CD4-positive, alpha-beta T cell treated with Interleukin-15 for 4 hours (primary cell): ENCODE data around the gene FRS2.

ENCODE experiments used
- DNase-seq: peaks from one replicate; pipeline ENCODE4 v3.0.0-alpha.2; 2020; ENCODE audit warnings: low spot score

Gene FRS2

GRCh38 chr12:69501154-69501895 is 31.1 kb downstream of the FRS2 start:
- no peak for DNase-seq

- no peak for DNase-seq
These were observed 32.3 kb downstream of the FRS2 start for GRCh38 chr12:69502345-69503081.

DNA sequence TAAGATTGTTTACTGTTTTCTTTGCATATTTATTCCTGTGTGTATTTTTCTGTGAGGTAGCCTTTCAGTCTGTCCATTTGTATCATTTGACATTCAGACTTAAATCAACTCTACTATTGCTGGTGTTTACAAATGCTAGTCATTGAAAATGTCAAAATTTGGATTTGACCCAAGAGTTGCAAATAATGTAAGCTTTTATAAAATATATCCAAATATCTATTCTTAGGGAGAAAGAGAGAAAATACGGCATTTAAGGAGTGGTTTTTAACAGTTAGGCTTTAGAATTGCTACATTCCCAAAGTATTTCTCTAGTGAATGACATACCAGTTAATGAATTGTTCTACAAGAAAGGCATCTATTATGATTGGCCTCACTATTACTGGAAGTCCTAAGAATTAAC is 37.9 kb downstream of the FRS2 start:
- DNase-seq: no peak

DNA sequence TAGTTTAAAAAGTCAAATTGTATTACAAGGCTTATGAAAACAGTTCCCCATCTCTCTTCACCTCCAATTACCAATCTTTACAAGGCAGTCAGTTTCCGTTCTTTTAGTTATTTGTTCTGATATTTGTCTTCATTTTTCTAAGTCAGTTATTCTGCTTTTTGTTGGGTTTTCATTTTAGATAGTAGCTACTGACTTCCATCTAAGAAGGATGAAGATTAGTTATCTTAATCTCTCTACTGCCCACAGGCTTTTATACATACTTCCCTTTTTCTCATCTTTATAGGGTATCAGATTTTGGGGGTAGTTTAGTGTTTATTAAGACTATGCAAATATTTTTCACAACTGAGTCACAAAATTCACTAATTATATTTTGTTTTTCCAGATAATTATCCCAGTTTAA is 38.4 kb downstream of the FRS2 start:
- DNase-seq: no peak

DNA sequence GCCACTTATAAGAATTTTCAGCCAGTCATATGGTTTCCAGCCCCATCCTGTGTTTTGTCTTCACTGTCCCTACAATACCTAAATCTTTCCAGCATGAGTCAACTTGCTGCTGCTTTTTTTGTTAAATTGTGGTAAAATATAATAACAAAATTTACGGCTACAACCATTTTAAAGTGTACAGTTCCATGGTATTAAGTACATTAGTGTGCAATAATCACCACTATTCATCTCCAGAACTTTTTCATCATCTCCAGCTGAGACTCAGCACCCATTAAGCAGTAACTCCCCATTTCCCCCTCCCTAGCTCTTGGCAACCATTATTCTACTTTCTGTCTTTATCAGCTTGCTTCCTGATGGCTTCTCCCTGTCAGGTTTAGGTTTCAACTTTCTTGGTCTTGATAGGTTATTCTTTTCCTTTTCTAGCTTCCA is 39.1 kb downstream of the FRS2 start:
- DNase-seq: no peak

- DNase-seq: no peak
These were observed 40.0 kb downstream of the FRS2 start for GRCh38 chr12:69509904-69510827.

GRCh38 chr12:69511016-69511415 is 40.8 kb downstream of the FRS2 start:
- no peak for DNase-seq

GRCh38 chr12:69511469-69512267 is 41.5 kb downstream of the FRS2 start:
- no peak for DNase-seq

- DNase-seq: no peak
These were observed 42.6 kb downstream of the FRS2 start for GRCh38 chr12:69512820-69513219.

GRCh38 chr12:69513297-69513696 is 43.1 kb downstream of the FRS2 start:
- DNase-seq: no peak

DNA sequence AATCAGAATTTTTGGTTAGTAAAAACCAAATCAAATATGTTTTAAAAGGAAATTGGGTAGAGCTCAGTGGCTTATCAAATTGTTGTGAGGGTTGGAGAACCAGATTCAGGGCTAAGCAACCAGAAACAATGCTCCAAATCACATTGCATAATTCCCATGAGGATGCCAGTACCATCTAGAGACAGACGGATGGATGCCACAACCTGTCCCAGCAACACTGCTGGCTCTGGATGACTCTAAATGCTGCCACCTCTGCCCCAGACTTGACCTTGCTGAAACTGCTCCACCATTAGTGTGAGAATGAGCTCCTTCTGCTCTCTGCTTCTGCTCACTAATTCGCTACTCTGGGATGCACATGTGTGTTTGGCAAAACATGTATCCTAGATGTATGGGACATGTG is 43.9 kb downstream of the FRS2 start:
- DNase-seq: no peak

- no peak for DNase-seq
These were observed 44.7 kb downstream of the FRS2 start for GRCh38 chr12:69514845-69515244.

DNA sequence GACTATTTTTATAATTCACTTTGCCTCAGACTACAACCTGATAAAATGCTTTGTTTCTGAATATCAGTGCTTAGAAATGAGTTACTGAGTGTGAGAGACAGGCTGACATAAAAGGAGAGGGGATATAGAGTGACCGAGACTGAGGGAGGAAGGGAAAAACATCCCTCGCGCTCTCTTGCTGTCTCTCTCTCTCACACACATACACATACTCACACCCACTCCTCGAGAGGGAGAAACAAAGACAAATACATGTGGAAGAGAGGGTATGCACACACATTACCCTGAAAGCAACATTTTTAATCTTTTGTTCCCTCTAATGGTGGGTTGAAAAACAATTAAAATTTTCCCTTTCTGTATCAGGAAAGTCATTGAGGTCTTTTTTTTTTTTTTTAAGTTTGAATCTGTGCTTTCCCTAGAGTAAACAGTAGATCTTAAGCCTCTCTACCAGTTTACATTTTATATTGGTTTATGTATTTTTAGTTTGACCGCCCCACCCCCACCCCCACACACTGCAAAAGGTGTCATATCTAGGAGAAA is 45.3 kb downstream of the FRS2 start:
- no peak for DNase-seq

- DNase-seq: no peak
These were observed 46.8 kb downstream of the FRS2 start for GRCh38 chr12:69516950-69517349.

- no peak for DNase-seq
These were observed 47.2 kb downstream of the FRS2 start for GRCh38 chr12:69517406-69517805.

DNA sequence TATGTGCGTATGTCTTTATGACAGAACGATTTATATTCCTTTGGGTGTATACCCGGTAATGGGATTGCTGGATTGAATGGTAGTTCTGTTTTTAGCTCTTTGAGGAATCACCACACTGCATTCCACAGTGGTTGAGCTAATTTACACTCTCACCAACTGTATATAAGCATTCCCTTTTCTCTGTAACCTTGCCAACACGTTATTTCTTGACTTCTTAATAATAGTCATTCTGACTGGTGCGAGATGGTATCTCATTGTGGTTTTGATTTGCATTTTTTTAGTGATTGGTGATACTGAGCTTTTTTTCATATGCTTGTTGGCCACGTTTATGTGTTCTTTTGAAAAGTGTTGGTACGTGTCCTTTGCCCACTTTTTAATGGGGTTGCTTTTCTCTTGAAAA is 49.7 kb downstream of the FRS2 start:
- DNase-seq: no peak

GRCh38 chr12:69523433-69524330 is 53.5 kb downstream of the FRS2 start:
- DNase-seq: no peak

GRCh38 chr12:69524331-69524630 is 54.1 kb downstream of the FRS2 start:
- DNase-seq: no peak

GRCh38 chr12:69524755-69525469 is 54.7 kb downstream of the FRS2 start:
- DNase-seq: no peak
